ENCODE results near the gene FAM3D. TPM values are rescaled to one million over a fixed set of nuclear protein-coding genes. Genes with fewer than 3 reads are reported as not detected.

FAM3D gene
- total and polyA plus RNA-seq, 12 donors, result 0.06 to 0.40 (median 0.22) TPM; not detected in 8

DNA sequence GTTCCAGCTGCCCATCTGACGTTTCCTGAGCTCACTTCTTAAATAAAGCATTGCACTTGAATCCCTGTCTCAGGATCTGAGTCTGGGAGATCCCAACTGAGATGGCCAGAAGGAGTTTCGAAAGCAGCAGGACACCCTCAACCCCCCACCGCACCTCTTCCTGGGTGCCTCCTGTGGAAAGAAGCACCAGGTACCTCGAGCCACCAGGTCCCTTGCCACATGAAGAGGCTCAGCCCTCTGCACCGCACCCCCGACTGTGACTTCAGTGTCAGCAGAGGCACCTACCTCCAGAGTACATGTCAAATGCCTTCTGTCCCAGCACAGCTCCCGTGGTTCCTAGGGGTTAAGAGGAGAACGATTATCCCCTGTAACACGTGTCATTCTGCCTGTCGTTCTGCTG is 26.7 kb downstream of the FAM3D start:
- 77 to 84% (median 80%) methylated on average over 7 to 10 of the region's 10 CpGs for WGBS, 4 donors
- H3K27ac ChIP-seq, result no peak overlapping the region
- H3K4me1 ChIP-seq (replicated peaks in 1 of 2), result no peaks in the 10 kb centered on the region
- intact Hi-C loops (cut with DNase I), result loop anchor here (10.0 kb wide), 1 partner anchor 415 kb away; the partner anchor contains the start of gene CFAP20DC (in 2 of the 2)
- TF ChIP-seq, protein P1, sequence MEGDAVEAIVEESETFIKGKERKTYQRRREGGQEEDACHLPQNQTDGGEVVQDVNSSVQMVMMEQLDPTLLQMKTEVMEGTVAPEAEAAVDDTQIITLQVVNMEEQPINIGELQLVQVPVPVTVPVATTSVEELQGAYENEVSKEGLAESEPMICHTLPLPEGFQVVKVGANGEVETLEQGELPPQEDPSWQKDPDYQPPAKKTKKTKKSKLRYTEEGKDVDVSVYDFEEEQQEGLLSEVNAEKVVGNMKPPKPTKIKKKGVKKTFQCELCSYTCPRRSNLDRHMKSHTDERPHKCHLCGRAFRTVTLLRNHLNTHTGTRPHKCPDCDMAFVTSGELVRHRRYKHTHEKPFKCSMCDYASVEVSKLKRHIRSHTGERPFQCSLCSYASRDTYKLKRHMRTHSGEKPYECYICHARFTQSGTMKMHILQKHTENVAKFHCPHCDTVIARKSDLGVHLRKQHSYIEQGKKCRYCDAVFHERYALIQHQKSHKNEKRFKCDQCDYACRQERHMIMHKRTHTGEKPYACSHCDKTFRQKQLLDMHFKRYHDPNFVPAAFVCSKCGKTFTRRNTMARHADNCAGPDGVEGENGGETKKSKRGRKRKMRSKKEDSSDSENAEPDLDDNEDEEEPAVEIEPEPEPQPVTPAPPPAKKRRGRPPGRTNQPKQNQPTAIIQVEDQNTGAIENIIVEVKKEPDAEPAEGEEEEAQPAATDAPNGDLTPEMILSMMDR (IDR thresholded peaks at IDR 0.05), result no peak
- no peak for TF ChIP-seq POLR2A (IDR thresholded peaks at IDR 0.05)
- no peak for DNase-seq
- H3K27me3 ChIP-seq, result no peaks in the 10 kb centered on the region
- H3K4me3 ChIP-seq, result no peak overlapping the region
- H3K9me3 ChIP-seq (replicated peaks in 1 of 3), result no peaks in the 10 kb centered on the region
- H3K36me3 ChIP-seq (replicated peaks in 1 of 2), result no peaks in the 10 kb centered on the region

DNA sequence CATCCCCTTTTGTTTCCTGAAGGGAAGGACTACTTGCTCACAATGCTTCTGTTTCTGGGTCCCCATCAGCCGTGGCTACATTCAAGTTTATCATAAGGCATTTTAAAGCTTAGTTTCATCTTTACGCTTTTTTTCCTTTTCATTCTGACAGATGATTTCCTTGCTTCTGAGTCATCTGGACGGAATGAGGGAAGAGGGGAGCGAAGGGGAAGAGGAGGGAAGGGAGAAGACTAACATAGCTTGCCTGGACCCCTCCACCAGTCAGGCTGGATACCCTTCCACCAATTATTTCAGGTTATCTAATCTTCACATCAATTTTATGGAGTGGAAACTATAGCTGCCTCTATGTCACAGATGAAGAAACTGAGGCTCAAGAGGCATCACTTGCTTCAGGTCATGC is 27.6 kb downstream of the FAM3D start:
- no peak overlapping the region for H3K4me3 ChIP-seq
- no peaks in the 10 kb centered on the region for H3K4me1 ChIP-seq (replicated peaks in 1 of 2)
- no peaks in the 10 kb centered on the region for H3K27me3 ChIP-seq
- TF ChIP-seq, protein P1 (IDR thresholded peaks at IDR 0.05), result no peak
- TF ChIP-seq POLR2A (IDR thresholded peaks at IDR 0.05), result no peak
- H3K27ac ChIP-seq, result no peak overlapping the region
- WGBS, 4 donors, result 38 to 64% (median 49%) methylated on average over 4 of the region's 4 CpGs
- intact Hi-C loops (cut with DNase I), result loop anchor here in 1 of 2 donors (10.0 kb wide), 1 partner anchor 416 kb away; the partner anchor contains the start of gene CFAP20DC
- no peaks in the 10 kb centered on the region for H3K9me3 ChIP-seq (replicated peaks in 1 of 3)
- no peaks in the 10 kb centered on the region for H3K36me3 ChIP-seq (replicated peaks in 1 of 2)
- no peak for DNase-seq

DNA sequence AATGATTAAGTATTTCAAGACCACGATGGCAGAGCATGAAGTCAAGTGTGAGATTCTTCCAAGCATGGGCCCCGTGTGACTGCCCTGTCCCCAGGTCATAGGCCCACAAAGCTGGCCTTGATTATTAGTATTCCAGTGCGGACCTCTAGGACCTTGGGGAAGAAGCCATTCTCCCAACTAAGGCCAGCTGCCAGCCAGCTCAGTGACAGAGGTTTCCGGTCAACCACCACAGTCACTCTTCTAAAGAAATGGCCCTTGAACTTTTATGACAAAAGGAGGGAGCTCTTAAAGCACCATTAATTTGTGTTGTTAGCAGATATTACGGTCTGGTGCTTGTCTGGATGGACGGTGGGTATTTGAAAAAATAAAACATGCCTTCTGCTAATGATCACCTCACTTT is 28.0 kb downstream of the FAM3D start:
- Histone ChIP-seq H3K4me3 (no peak overlapping the region), H3K4me1 (replicated peaks in 1 of 2) (no peaks in the 10 kb centered on the region), H3K27me3 (no peaks in the 10 kb centered on the region), H3K27ac (peak overlapping the region in 1 of 5 donors; percentile 22), H3K9me3 (replicated peaks in 1 of 3) (no peaks in the 10 kb centered on the region), H3K36me3 (replicated peaks in 1 of 2) (no peaks in the 10 kb centered on the region)
- TF ChIP-seq, protein P1 (IDR thresholded peaks at IDR 0.05), result no peak
- TF ChIP-seq POLR2A (IDR thresholded peaks at IDR 0.05), result no peak
- 33 to 44% (median 38%) methylated on average over 6 of the region's 6 CpGs for WGBS, 4 donors
- DNase-seq, result peak in 4 of 7 donors; percentile 46 to 71 (median 56)
- intact Hi-C loops (cut with DNase I), result loop anchor here in 1 of 2 donors (10.0 kb wide), 1 partner anchor 416 kb away; the partner anchor contains the start of gene CFAP20DC

DNA sequence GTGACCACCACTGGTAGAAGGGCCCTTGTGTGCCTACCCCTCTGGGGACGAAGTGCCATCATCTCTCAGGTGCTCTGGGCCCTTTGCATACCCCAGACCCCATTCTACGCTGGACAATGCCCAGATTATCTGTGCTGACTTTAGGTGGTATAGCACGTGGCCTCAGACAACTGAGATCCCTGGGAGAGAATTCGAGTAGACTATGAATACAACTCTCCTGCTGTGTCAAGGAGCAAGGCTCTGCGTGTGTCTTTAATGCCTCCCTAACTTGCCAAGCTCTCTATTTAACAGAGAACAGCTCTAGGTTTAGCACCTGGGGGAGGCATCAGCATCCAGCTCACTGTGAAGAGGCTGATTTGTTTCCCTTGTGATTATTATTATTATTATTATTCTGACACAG is 29.1 kb downstream of the FAM3D start:
- H3K4me3 ChIP-seq, result no peak overlapping the region
- intact Hi-C loops (cut with DNase I), result loop anchor here in 1 of 2 donors (10.0 kb wide), 1 partner anchor 417 kb away; the partner anchor contains the start of gene CFAP20DC
- no peaks in the 10 kb centered on the region for H3K36me3 ChIP-seq (replicated peaks in 1 of 2)
- H3K27me3 ChIP-seq, result no peaks in the 10 kb centered on the region
- no peaks in the 10 kb centered on the region for H3K4me1 ChIP-seq (replicated peaks in 1 of 2)
- H3K9me3 ChIP-seq (replicated peaks in 1 of 3), result no peaks in the 10 kb centered on the region
- TF ChIP-seq, protein P1 (IDR thresholded peaks at IDR 0.05), result no peak
- no peak for TF ChIP-seq POLR2A (IDR thresholded peaks at IDR 0.05)
- DNase-seq, result no peak
- H3K27ac ChIP-seq, result no peak overlapping the region
- 56 to 81% (median 67%) methylated on average over 5 of the region's 5 CpGs for WGBS, 4 donors

Data from adrenal gland (tissue), 12 donors.